ENCODE measurements around the gene S100A1.

DNA sequence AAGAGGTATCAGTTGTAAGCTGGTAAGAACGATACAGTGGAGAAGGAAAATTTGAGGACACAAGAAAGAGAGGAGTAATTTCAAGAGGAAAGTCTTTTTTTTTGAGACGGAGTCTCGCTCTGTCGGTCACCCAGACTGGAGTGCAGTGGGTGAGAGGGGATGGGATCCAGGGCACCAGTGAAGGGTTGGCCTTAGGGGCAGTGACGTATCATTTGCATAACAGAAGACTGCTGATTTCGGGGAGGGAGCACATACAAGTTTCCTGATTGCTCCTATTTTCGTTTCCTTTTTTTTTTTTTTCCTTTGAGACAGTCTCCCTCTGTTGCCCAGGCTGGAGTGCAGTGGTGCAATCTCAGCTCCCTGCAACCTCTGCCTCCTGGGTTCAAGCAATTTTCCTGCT lies 5.1 kb upstream of the S100A1 start:
- no peak for TF ChIP-seq CTCF (conservative IDR thresholded peaks at IDR 0.05)
- TF ChIP-seq ZFX (IDR thresholded peaks at IDR 0.05), result no peak
